ENCODE data around the gene KCNK15.
"Not testable (repeated sequence)": the region's sequence is repeated elsewhere in the genome, so short reads cannot be mapped to it uniquely, and the experiment has no call there.

Gene KCNK15

GRCh38 chr20:44745598-44746366 lies at the start of gene KCNK15:
Gene KCNK15 (plus strand): TSS chr20:44745865. CDS start chr20:44745911, 46 bp downstream.
- H3K36me3 Mint-ChIP-seq: no peaks in the 10 kb centered on the region
- peak within 1 kb of the TSS; percentile 82 for H3K4me3 Mint-ChIP-seq
- H3K27me3 Mint-ChIP-seq: peaks cover 9% of the 10 kb centered on the region
- H3K4me1 Mint-ChIP-seq (ENCODE audit: low read depth): peaks cover 5% of the 10 kb centered on the region
- H3K27ac Mint-ChIP-seq: peak within 1 kb of the TSS; percentile 64
- H3K9me3 Mint-ChIP-seq (ENCODE audit: low read depth): no peaks in the 10 kb centered on the region

DNA sequence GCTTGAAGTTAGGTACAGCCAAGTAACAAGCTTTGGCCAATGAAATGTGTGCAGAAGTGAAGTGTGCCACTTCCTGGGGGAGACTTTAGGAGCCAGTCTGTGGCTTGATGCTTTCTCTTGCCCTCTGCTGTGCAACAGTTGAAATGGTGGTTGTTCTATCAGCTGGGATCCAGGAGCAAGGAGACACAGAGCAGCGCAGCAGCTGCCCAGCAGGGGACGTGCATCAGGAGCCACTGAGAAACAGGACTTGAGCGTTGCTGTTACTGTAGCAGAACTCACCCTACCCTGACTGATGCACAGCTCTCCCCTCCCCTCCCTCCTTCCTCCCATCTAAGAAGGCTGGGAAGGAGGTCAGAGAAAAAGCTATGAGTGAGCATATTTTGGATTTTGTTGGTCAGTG lies 49.4 kb upstream of the KCNK15 start:
- Mint-ChIP-seq H3K27ac (no peak overlapping the region), H3K27me3 (no peaks in the 10 kb centered on the region), H3K4me3 (no peak overlapping the region), H3K4me1 (ENCODE audit: low read depth) (no peaks in the 10 kb centered on the region), H3K36me3 (peaks cover 2% of the 10 kb centered on the region), H3K9me3 (ENCODE audit: low read depth) (no peaks in the 10 kb centered on the region)

- H3K4me3 Mint-ChIP-seq; H3K36me3 Mint-ChIP-seq; H3K27me3 Mint-ChIP-seq; H3K9me3 Mint-ChIP-seq (ENCODE audit: low read depth); H3K27ac Mint-ChIP-seq; H3K4me1 Mint-ChIP-seq (ENCODE audit: low read depth): not testable (repeated sequence)
These were observed 48.6 kb upstream of the KCNK15 start for GRCh38 chr20:44697041-44697440.

GRCh38 chr20:44698351-44698750 lies 47.3 kb upstream of the KCNK15 start:
- Mint-ChIP-seq H3K4me1 (ENCODE audit: low read depth) (no peaks in the 10 kb centered on the region), H3K36me3 (no peaks in the 10 kb centered on the region), H3K27me3 (no peaks in the 10 kb centered on the region), H3K9me3 (ENCODE audit: low read depth) (no peaks in the 10 kb centered on the region), H3K4me3 (no peak overlapping the region), H3K27ac (no peak overlapping the region)

DNA sequence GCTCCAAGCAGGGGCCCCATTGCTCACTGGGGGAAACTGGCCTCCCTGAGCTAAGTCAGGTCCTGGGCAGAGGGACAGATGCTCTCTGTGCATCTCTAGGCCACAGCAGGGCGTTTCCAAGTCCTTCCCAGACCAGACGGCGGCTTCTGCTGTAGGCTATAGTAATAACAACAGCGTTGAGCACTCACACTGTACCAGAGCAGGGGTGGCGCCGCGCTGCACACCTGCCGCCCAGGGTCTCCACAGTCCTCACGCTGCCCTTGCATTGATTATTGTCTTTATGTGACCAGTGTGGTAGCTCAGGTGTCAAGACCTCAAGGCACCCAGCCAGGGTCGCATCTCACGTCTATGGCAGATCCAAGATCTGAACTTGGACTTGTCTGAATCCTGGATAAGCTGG lies 45.4 kb upstream of the KCNK15 start:
- Mint-ChIP-seq H3K36me3 (no peaks in the 10 kb centered on the region), H3K27ac (no peak overlapping the region), H3K27me3 (no peaks in the 10 kb centered on the region), H3K4me3 (no peak overlapping the region), H3K4me1 (ENCODE audit: low read depth) (no peaks in the 10 kb centered on the region), H3K9me3 (ENCODE audit: low read depth) (no peaks in the 10 kb centered on the region)

GRCh38 chr20:44701118-44701857 lies 44.4 kb upstream of the KCNK15 start:
- no peak overlapping the region for H3K4me3 Mint-ChIP-seq
- H3K27me3 Mint-ChIP-seq: no peaks in the 10 kb centered on the region
- no peaks in the 10 kb centered on the region for H3K36me3 Mint-ChIP-seq
- no peak overlapping the region for H3K27ac Mint-ChIP-seq
- H3K4me1 Mint-ChIP-seq (ENCODE audit: low read depth): no peaks in the 10 kb centered on the region
- H3K9me3 Mint-ChIP-seq (ENCODE audit: low read depth): no peaks in the 10 kb centered on the region

DNA sequence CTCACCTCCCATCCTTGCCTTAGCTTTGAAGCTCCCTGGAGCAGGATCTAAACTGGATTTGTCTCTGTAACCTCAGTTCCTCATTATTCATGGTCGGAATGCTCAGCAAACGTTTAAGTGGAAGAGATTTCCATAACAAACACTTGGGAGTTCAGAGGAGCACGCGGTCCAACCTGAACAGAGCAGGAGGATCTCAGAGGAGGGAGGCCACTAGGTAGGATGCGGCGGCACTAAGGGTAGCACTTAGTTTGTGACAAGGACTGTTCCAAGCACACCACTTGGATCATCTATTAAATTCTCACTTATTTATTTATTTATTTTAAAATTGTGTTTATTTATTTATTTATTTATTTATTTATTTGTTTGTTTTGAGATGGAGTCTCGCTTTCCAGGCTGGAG lies 43.8 kb upstream of the KCNK15 start:
- Mint-ChIP-seq H3K9me3 (ENCODE audit: low read depth) (no peaks in the 10 kb centered on the region), H3K4me1 (ENCODE audit: low read depth) (no peaks in the 10 kb centered on the region), H3K27ac (no peak overlapping the region), H3K36me3 (no peaks in the 10 kb centered on the region), H3K27me3 (no peaks in the 10 kb centered on the region), H3K4me3 (no peak overlapping the region)

DNA sequence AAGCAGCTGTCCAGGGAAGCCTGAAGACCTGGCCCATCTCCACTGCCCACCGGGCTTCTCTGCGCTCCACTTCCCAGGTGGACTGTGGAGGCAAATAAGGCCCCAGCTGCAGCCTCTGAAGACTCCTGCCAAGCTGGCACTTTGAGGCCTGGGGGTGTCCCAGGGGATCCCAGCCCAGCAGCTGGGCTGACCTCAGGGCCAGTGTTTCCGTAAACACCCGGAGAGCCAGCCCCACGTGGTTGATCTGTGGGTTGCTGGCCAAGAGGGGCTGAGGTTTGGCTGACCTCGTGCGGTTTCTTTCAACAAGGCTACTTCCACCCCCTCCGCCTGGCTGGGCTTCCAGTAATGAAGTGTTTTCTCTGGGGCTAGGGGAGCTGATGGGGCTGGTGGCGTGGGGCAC lies 42.9 kb upstream of the KCNK15 start:
- H3K36me3 Mint-ChIP-seq: no peaks in the 10 kb centered on the region
- H3K27me3 Mint-ChIP-seq: no peaks in the 10 kb centered on the region
- no peaks in the 10 kb centered on the region for H3K4me1 Mint-ChIP-seq (ENCODE audit: low read depth)
- H3K4me3 Mint-ChIP-seq: no peak overlapping the region
- no peak overlapping the region for H3K27ac Mint-ChIP-seq
- H3K9me3 Mint-ChIP-seq (ENCODE audit: low read depth): no peaks in the 10 kb centered on the region

GRCh38 chr20:44703183-44703925 lies 42.3 kb upstream of the KCNK15 start:
- H3K4me1 Mint-ChIP-seq (ENCODE audit: low read depth): no peaks in the 10 kb centered on the region

GRCh38 chr20:44703956-44704488 lies 41.6 kb upstream of the KCNK15 start:
- Mint-ChIP-seq H3K27ac (no peak overlapping the region), H3K27me3 (no peaks in the 10 kb centered on the region), H3K9me3 (ENCODE audit: low read depth) (no peaks in the 10 kb centered on the region), H3K4me3 (no peak overlapping the region), H3K4me1 (ENCODE audit: low read depth) (no peaks in the 10 kb centered on the region), H3K36me3 (no peaks in the 10 kb centered on the region)

More at GRCh38 chr20:44703183-44703925, 42.3 kb upstream of the KCNK15 start:
- H3K27me3 Mint-ChIP-seq: no peaks in the 10 kb centered on the region
- H3K4me3 Mint-ChIP-seq: no peak overlapping the region
- H3K9me3 Mint-ChIP-seq (ENCODE audit: low read depth): no peaks in the 10 kb centered on the region
- H3K27ac Mint-ChIP-seq: no peak overlapping the region
- no peaks in the 10 kb centered on the region for H3K36me3 Mint-ChIP-seq

- Mint-ChIP-seq H3K9me3 (ENCODE audit: low read depth) (no peaks in the 10 kb centered on the region), H3K27ac (no peak overlapping the region), H3K27me3 (no peaks in the 10 kb centered on the region), H3K36me3 (no peaks in the 10 kb centered on the region), H3K4me1 (ENCODE audit: low read depth) (no peaks in the 10 kb centered on the region), H3K4me3 (no peak overlapping the region)
These were observed 41.1 kb upstream of the KCNK15 start for GRCh38 chr20:44704551-44704971.

DNA sequence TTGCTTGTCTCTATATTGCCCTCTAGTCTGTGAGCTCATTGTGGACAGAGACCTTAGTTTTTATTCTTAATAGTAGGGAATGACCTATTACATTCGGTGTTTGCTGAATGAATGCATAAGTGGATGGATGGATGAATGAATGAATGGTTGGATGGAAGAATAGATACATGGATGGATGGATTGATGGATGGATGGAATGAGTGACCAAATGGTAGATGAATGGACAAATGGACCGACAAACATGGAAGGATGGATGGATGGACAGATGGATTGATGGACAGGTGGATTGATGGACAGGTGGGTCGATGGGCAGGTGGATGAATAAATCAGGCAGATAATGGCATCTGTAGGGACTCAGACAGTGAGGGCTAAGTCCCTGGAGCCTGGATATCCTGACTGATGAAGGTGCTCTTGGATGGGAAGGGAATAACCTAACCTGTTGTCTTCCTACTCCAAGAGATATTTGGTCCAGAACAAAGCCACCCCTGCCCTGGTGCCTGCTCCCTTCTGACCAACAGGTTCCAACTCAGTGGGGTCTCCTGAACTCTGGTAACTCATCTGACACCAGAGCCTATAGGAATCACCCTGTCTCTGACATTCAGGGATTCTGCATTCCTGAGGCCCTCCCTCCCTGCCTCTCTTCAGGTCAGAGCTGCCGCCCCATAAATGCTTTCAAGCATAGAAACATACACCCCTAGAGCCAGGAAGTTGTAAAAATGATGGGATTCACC lies 40.1 kb upstream of the KCNK15 start:
- H3K27ac Mint-ChIP-seq: no peak overlapping the region
- H3K27me3 Mint-ChIP-seq: no peaks in the 10 kb centered on the region
- H3K4me3 Mint-ChIP-seq: no peak overlapping the region
- no peaks in the 10 kb centered on the region for H3K9me3 Mint-ChIP-seq (ENCODE audit: low read depth)
- no peaks in the 10 kb centered on the region for H3K4me1 Mint-ChIP-seq (ENCODE audit: low read depth)
- no peaks in the 10 kb centered on the region for H3K36me3 Mint-ChIP-seq

DNA sequence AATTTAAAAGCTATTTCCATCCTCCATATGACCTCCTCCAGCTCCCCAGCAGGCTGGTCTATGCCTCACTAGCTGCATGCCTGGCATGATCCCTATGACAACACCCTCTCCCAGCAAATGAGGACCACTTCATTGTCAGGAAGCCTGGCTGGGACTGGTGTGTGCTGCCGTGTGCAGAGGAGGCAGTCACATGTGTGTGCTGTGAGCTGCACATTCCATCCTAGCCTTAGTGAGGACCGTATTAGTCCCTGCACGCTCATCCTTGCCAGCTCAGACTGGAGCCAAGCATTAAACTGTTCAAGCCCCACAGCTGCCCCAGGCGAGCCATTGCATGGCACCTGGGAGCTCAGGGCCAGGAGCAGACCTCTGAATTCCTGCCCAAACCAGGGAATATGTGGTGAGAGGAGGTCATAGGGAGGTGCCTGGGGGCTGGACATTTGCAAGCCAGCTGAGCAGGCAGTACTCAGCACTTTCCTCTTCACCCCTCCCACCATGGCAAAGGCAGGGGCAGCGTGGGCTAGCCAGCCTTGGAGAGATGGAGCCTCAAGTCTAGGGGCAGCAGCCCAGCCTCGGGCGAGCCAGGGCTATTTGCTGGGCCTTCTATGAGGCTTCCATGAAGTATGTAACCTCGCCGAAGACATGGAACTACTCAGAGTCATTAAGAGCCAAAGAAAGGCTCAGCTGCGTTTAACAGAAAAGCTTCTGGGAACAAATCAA lies 39.2 kb upstream of the KCNK15 start:
- Mint-ChIP-seq H3K4me1 (ENCODE audit: low read depth) (no peaks in the 10 kb centered on the region), H3K27me3 (no peaks in the 10 kb centered on the region), H3K36me3 (no peaks in the 10 kb centered on the region), H3K9me3 (ENCODE audit: low read depth) (no peaks in the 10 kb centered on the region), H3K4me3 (no peak overlapping the region), H3K27ac (no peak overlapping the region)

- Mint-ChIP-seq H3K9me3 (ENCODE audit: low read depth) (no peaks in the 10 kb centered on the region), H3K36me3 (no peaks in the 10 kb centered on the region), H3K27me3 (no peaks in the 10 kb centered on the region), H3K4me1 (ENCODE audit: low read depth) (no peaks in the 10 kb centered on the region), H3K4me3 (no peak overlapping the region), H3K27ac (no peak overlapping the region)
These were observed 38.6 kb upstream of the KCNK15 start for GRCh38 chr20:44707018-44707579.
